Gastrocnemius medialis (tissue), 4 donors: ENCODE data around the gene HPCAL4.

Experiments
- POLR2A ChIP-seq, 2 donors: fragments of 450-650 bp; IDR thresholded peaks; one replicate each; pipeline ENCODE4 v1.6.1; 2017; ENCODE audit warnings: antibody characterized with exemption in 2 of 2, mild to moderate bottlenecking in 2 of 2, moderate library complexity in 2 of 2
- TF ChIP-seq, protein P1 (sequence below), 5 experiments: fragments of 450-650 bp in 3 of 5; fragments of 200-600 bp in 2 of 5; sonication (generic) in 2 of 5; IDR thresholded peaks in 4 of 5; conservative IDR thresholded peaks in 1 of 5; 1 replicate in 4 of 5; 2 replicates in 1 of 5; pipeline ENCODE4 v1.5.1; 2016 to 2019; ENCODE audit warnings: antibody characterized with exemption in 5 of 5, mild to moderate bottlenecking in 3 of 5, moderate library complexity in 3 of 5

DNA sequence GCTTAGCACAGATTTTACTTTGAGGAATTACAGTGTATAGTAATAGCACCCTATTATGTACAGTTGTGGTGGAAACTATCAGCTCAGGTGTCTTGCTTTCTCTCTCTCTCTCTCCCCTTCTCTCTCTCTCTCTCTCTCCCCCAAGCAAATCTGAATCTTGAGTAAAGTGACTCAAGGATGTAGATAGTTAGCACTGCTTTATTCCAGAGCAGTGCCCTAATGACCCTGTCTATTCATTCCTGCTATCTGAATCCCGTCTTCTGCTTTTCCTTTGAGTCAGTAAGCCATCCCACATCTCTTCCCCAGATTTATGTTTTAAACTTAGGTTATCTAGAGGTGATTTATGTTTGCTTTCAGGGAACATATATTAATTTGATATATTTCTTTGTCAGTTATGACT, 5.2 kb upstream of the HPCAL4 start:
- TF ChIP-seq POLR2A (IDR thresholded peaks at IDR 0.05): no peak
- TF ChIP-seq, protein P1, sequence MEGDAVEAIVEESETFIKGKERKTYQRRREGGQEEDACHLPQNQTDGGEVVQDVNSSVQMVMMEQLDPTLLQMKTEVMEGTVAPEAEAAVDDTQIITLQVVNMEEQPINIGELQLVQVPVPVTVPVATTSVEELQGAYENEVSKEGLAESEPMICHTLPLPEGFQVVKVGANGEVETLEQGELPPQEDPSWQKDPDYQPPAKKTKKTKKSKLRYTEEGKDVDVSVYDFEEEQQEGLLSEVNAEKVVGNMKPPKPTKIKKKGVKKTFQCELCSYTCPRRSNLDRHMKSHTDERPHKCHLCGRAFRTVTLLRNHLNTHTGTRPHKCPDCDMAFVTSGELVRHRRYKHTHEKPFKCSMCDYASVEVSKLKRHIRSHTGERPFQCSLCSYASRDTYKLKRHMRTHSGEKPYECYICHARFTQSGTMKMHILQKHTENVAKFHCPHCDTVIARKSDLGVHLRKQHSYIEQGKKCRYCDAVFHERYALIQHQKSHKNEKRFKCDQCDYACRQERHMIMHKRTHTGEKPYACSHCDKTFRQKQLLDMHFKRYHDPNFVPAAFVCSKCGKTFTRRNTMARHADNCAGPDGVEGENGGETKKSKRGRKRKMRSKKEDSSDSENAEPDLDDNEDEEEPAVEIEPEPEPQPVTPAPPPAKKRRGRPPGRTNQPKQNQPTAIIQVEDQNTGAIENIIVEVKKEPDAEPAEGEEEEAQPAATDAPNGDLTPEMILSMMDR (IDR thresholded peaks at IDR 0.05 in 4 of 5, conservative IDR thresholded peaks at IDR 0.05 in 1 of 5): no peak
